ENCODE measurements around the gene FLVCR2.

FLVCR2 gene

GRCh38 chr14:75591331-75591946 is 13.0 kb downstream of the FLVCR2 start:
- ATAC-seq, result no peak
- TF ChIP-seq OSR1 (CRISPR knock-in tag; IDR thresholded peaks at IDR 0.05) (no peak), ARNTL (CRISPR knock-in tag; IDR thresholded peaks at IDR 0.05; ENCODE audit: borderline replicate concordance, low read depth) (no peak), ISL1 (CRISPR knock-in tag; IDR thresholded peaks at IDR 0.05) (no peak)

GRCh38 chr14:75591987-75592575 is 13.7 kb downstream of the FLVCR2 start:
- no peak for TF ChIP-seq ESRRG (CRISPR knock-in tag; IDR thresholded peaks at IDR 0.05)
- no peak for TF ChIP-seq GLIS3 (CRISPR knock-in tag; IDR thresholded peaks at IDR 0.05)
- no peak for TF ChIP-seq BACH2 (CRISPR knock-in tag; IDR thresholded peaks at IDR 0.05; ENCODE audit: borderline replicate concordance)
- no peak for TF ChIP-seq ZC3H10 (CRISPR knock-in tag; IDR thresholded peaks at IDR 0.05)
- TF ChIP-seq CREB5 (CRISPR knock-in tag; IDR thresholded peaks at IDR 0.05; ENCODE audit: low read depth), result no peak
- TF ChIP-seq ZFP30 (CRISPR knock-in tag; IDR thresholded peaks at IDR 0.05), result no peak
- TF ChIP-seq ARNTL (CRISPR knock-in tag; IDR thresholded peaks at IDR 0.05; ENCODE audit: borderline replicate concordance, low read depth), result no peak
- TF ChIP-seq ZNF565 (CRISPR knock-in tag; conservative IDR thresholded peaks at IDR 0.05; ENCODE audit: low read depth), result no peak
- TF ChIP-seq PPARA (CRISPR knock-in tag; IDR thresholded peaks at IDR 0.05; ENCODE audit: borderline replicate concordance), result no peak
- no peak for TF ChIP-seq ZNF8 (CRISPR knock-in tag; IDR thresholded peaks at IDR 0.05)
- TF ChIP-seq SNAI2 (CRISPR knock-in tag; IDR thresholded peaks at IDR 0.05), result no peak
- no peak for TF ChIP-seq ZFP3 (CRISPR knock-in tag; IDR thresholded peaks at IDR 0.05)
- TF ChIP-seq PATZ1 (CRISPR knock-in tag; IDR thresholded peaks at IDR 0.05; ENCODE audit: borderline replicate concordance), result no peak
- TF ChIP-seq ZNF70 (CRISPR knock-in tag; IDR thresholded peaks at IDR 0.05), result no peak
- TF ChIP-seq RARB (CRISPR knock-in tag; IDR thresholded peaks at IDR 0.05), result no peak
- no peak for TF ChIP-seq OSR1 (CRISPR knock-in tag; IDR thresholded peaks at IDR 0.05)
- no peak for ATAC-seq

GRCh38 chr14:75595226-75595625 is 16.8 kb downstream of the FLVCR2 start:
- ATAC-seq, result no peak
- TF ChIP-seq ISL1 (CRISPR knock-in tag; IDR thresholded peaks at IDR 0.05) (no peak), GLIS3 (CRISPR knock-in tag; IDR thresholded peaks at IDR 0.05) (no peak), POU6F1 (CRISPR knock-in tag; IDR thresholded peaks at IDR 0.05; ENCODE audit: borderline replicate concordance, low read depth) (no peak), CREB5 (CRISPR knock-in tag; IDR thresholded peaks at IDR 0.05; ENCODE audit: low read depth) (no peak), PPARA (CRISPR knock-in tag; IDR thresholded peaks at IDR 0.05; ENCODE audit: borderline replicate concordance) (no peak)

- no peak for ATAC-seq
Observed at GRCh38 chr14:75597149-75597548, 18.7 kb downstream of the FLVCR2 start.

More at GRCh38 chr14:75597149-75597548, 18.7 kb downstream of the FLVCR2 start:
- no peak for TF ChIP-seq TSHZ2 (CRISPR knock-in tag; IDR thresholded peaks at IDR 0.05)
- TF ChIP-seq CREB5 (CRISPR knock-in tag; IDR thresholded peaks at IDR 0.05; ENCODE audit: low read depth), result no peak
- TF ChIP-seq ZNF565 (CRISPR knock-in tag; conservative IDR thresholded peaks at IDR 0.05; ENCODE audit: low read depth), result no peak
- no peak for TF ChIP-seq CSRNP3 (CRISPR knock-in tag; IDR thresholded peaks at IDR 0.05)
- no peak for TF ChIP-seq ZNF8 (CRISPR knock-in tag; IDR thresholded peaks at IDR 0.05)
- TF ChIP-seq TCF4 (CRISPR knock-in tag; IDR thresholded peaks at IDR 0.05; ENCODE audit: borderline replicate concordance), result no peak
- no peak for TF ChIP-seq RARB (CRISPR knock-in tag; IDR thresholded peaks at IDR 0.05)
- TF ChIP-seq PPARA (CRISPR knock-in tag; IDR thresholded peaks at IDR 0.05; ENCODE audit: borderline replicate concordance), result no peak
- TF ChIP-seq OSR1 (CRISPR knock-in tag; IDR thresholded peaks at IDR 0.05), result no peak
- TF ChIP-seq ZFP30 (CRISPR knock-in tag; IDR thresholded peaks at IDR 0.05), result no peak
- no peak for TF ChIP-seq ESRRG (CRISPR knock-in tag; IDR thresholded peaks at IDR 0.05)
- no peak for TF ChIP-seq SNAI2 (CRISPR knock-in tag; IDR thresholded peaks at IDR 0.05)
- no peak for TF ChIP-seq ZNF70 (CRISPR knock-in tag; IDR thresholded peaks at IDR 0.05)
- TF ChIP-seq CSDC2 (CRISPR knock-in tag; IDR thresholded peaks at IDR 0.05), result no peak
- TF ChIP-seq ISL1 (CRISPR knock-in tag; IDR thresholded peaks at IDR 0.05), result no peak
- no peak for TF ChIP-seq BACH2 (CRISPR knock-in tag; IDR thresholded peaks at IDR 0.05; ENCODE audit: borderline replicate concordance)

Data from SK-N-SH treated with all-trans-retinoic acid at 6 μM for 48 hours (cell line).